GM12891 (cell line): ENCODE data around the gene HTT-AS.

Experiments
- PAX5 ChIP-seq: IDR thresholded peaks from 2 replicates; pipeline ENCODE4 v1.6.1; 2011; ENCODE audit warnings: low read length, moderate library complexity, mild to moderate bottlenecking; ENCODE audit not compliant: insufficient read depth, severe bottlenecking
- POLR2A ChIP-seq: IDR thresholded peaks from 2 replicates; pipeline ENCODE4 v1.6.1; 2011; ENCODE audit warnings: low read depth, low read length, control low read depth
- POLR2AphosphoS5 ChIP-seq: IDR thresholded peaks from 2 replicates; pipeline ENCODE4 v1.6.1; 2011; ENCODE audit warnings: low read depth, low read length, control low read depth
- POU2F2 ChIP-seq: IDR thresholded peaks from 2 replicates; pipeline ENCODE4 v1.6.1; 2011; ENCODE audit warnings: low read depth, mild to moderate bottlenecking, control low read depth, low read length, moderate library complexity

GRCh38 chr4:3034231-3034630, 40.1 kb downstream of the HTT-AS start:
- TF ChIP-seq POLR2A (no peak), POU2F2 (no peak), PAX5 (no peak), POLR2AphosphoS5 (no peak)
